Right atrium auricular region (tissue), 2 donors: ENCODE results near the gene FOXP1. TPM values are rescaled to one million over a fixed set of nuclear protein-coding genes. Genes with fewer than 3 reads are reported as not detected.
A peak's percentile ranks its signal among the peaks of the same experiment; 100 is the strongest.

Experiments used
- DNase-seq: peaks from one replicate; pipeline ENCODE4 v3.0.0-alpha.2; 2019; ENCODE audit warnings: low spot score
- H3K27ac ChIP-seq, 2 donors: fragments of 200-600 bp; sonication (generic); 1 replicate in 1 of 2; 2 replicates in 1 of 2; pipeline ENCODE4 v1.5.1; 2016 to 2019
- H3K27me3 ChIP-seq, 2 donors: fragments of 200-600 bp; sonication (generic); one replicate each; pipeline versions ENCODE4 v1.5.1 to v1.6.0; 2017 to 2019
- H3K36me3 ChIP-seq: fragments of 200-600 bp; sonication (generic); one replicate; pipeline ENCODE4 v1.5.1; 2016
- H3K4me1 ChIP-seq, 2 donors: fragments of 200-600 bp; sonication (generic); one replicate each; pipeline versions ENCODE4 v1.5.1 to v1.6.0; 2017 to 2019
- H3K4me3 ChIP-seq, 2 donors: fragments of 200-600 bp; sonication (generic); 1 replicate in 1 of 2; 2 replicates in 1 of 2; pipeline ENCODE4 v1.5.1; 2017 to 2019; ENCODE audit warnings: mild to moderate bottlenecking in 1 of 2, moderate library complexity in 1 of 2
- H3K9me3 ChIP-seq, 2 donors: fragments of 200-600 bp; sonication (generic); one replicate each; pipeline ENCODE4 v1.5.1; 2019
- total RNA-seq, 2 donors: library from RNA; depleted of rRNA; stranded (reverse); fragments of >200 nt; gene quantifications; one replicate each; pipeline ENCODE4 v1.1.0, GENCODE V29; 2016
- TF ChIP-seq, protein P1 (sequence below), 2 donors: fragments of 200-600 bp; sonication (generic); IDR thresholded peaks; one replicate each; pipeline ENCODE4 v1.5.1; 2019; ENCODE audit warnings: antibody characterized with exemption in 2 of 2

Gene FOXP1
- total RNA-seq, 2 donors from 2014 or later, result 39.2 to 59.0 TPM

DNA sequence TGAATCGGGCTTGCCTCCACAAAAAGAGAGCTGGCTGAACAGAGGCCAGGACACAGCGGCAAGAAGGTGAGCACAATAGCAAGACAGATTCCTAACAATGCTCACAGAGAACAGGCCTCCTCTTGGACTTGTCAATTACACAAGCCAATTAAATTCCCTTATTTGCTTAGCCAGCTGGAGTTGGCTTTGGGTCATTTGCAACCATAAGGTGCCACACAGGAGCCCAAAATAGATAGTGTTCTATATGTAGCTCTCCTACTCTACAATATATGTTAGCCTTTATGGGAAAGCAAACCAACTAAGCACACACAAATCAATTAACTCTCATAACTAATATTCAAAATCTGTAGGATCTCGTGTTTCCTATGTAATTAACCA, 335.6 kb downstream of the FOXP1 start:
- TF ChIP-seq, protein P1, sequence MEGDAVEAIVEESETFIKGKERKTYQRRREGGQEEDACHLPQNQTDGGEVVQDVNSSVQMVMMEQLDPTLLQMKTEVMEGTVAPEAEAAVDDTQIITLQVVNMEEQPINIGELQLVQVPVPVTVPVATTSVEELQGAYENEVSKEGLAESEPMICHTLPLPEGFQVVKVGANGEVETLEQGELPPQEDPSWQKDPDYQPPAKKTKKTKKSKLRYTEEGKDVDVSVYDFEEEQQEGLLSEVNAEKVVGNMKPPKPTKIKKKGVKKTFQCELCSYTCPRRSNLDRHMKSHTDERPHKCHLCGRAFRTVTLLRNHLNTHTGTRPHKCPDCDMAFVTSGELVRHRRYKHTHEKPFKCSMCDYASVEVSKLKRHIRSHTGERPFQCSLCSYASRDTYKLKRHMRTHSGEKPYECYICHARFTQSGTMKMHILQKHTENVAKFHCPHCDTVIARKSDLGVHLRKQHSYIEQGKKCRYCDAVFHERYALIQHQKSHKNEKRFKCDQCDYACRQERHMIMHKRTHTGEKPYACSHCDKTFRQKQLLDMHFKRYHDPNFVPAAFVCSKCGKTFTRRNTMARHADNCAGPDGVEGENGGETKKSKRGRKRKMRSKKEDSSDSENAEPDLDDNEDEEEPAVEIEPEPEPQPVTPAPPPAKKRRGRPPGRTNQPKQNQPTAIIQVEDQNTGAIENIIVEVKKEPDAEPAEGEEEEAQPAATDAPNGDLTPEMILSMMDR (IDR thresholded peaks at IDR 0.05), result no peak
- H3K27me3 ChIP-seq, result no peaks in the 10 kb centered on the region
- H3K4me1 ChIP-seq, result peaks cover 0 to 58% of the 10 kb centered on the region in 2 donors
- H3K36me3 ChIP-seq, result no peaks in the 10 kb centered on the region
- peak overlapping the region; percentile 44 to 86 for H3K27ac ChIP-seq
- no peaks in the 10 kb centered on the region for H3K9me3 ChIP-seq
- no peak overlapping the region for H3K4me3 ChIP-seq
- no peak for DNase-seq

DNA sequence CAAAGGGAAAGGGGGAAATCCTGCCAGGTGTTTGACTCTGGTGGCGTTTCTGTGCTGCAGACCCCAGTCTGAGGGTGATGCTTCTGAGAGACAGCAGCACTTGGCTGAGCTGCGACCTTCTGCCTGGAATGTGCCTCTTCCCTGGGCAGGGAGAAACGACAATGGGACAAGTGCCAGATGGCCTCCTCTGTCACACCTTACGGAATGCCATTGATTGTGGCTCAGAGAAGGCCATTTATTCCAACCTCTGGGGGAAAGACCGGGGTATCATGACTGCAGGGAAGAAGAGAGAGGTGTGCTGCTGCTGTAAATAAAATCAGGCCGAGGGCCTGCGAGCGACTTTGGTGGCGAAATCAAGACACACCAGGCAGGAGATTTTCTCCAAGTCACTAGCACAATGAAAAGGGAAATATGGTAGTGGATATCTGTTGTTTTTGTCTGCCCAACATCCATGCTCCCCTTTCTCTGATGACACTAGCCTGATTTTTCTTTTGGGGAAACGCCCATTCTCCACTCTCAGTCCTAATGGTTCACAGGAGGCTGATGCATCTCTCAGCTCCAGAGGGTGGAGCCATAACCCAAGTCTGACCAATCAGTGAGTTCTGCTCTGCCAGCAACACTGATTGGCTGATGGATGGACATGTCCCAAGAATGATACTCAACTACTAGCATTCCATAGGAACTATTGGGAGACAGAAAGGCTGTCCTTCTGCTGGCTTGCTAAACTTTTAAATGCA, 336.1 kb downstream of the FOXP1 start:
- DNase-seq, result no peak
- TF ChIP-seq, protein P1 (IDR thresholded peaks at IDR 0.05), result no peak
- Histone ChIP-seq H3K27ac (peak overlapping the region; percentile 44 to 86), H3K27me3 (no peaks in the 10 kb centered on the region), H3K36me3 (no peaks in the 10 kb centered on the region), H3K4me1 (peaks cover 0 to 55% of the 10 kb centered on the region in 2 donors), H3K4me3 (no peak overlapping the region), H3K9me3 (no peaks in the 10 kb centered on the region)

DNA sequence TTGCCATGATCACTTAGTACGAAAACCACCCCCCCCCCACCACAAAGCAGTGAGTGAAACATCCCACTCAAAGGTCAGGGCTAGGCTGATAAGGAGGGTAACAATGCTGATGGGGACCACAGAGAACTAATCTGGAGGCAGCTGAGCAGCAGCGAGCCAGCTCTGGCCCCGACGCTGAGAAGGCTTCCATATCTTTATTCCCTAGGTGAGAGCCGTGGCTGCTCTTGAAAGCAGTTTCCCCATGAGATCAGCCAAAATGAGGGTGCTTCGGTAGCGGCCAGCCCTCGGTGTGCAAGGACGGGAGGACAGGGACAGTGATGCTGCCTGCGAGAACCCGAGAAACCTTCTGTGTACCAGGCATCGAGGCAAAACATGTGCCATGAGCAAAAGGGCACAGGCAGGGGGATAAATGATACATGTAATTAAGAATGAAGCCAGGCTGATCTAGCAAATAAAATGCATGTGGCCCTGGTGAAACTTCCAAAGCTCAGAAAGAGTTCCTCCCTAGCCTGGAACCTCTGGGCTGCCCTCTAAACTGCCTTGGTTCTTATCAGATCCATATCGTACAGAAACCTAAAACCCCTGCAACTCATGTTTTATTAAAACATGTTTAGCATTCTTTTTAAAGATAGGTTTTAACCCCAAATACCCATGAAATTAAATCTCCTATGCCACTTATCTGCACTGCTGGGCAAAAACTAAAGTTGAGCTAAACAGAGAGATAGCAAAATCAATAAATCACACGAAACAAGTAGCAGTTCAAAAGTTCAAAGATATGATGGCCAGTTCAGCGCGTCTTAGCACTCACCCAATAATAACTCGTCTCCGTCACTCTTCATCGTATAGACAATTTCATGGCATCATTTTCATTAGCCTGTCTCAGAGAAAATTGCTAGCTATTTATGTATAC, 337.3 kb downstream of the FOXP1 start:
- TF ChIP-seq, protein P1 (IDR thresholded peaks at IDR 0.05), result no peak
- DNase-seq, result no peak
- Histone ChIP-seq H3K36me3 (no peaks in the 10 kb centered on the region), H3K9me3 (no peaks in the 10 kb centered on the region), H3K4me1 (peaks cover 0 to 55% of the 10 kb centered on the region in 2 donors), H3K4me3 (peak overlapping the region; percentile 1 to 17), H3K27me3 (no peaks in the 10 kb centered on the region), H3K27ac (peak overlapping the region; percentile 69 to 86)

DNA sequence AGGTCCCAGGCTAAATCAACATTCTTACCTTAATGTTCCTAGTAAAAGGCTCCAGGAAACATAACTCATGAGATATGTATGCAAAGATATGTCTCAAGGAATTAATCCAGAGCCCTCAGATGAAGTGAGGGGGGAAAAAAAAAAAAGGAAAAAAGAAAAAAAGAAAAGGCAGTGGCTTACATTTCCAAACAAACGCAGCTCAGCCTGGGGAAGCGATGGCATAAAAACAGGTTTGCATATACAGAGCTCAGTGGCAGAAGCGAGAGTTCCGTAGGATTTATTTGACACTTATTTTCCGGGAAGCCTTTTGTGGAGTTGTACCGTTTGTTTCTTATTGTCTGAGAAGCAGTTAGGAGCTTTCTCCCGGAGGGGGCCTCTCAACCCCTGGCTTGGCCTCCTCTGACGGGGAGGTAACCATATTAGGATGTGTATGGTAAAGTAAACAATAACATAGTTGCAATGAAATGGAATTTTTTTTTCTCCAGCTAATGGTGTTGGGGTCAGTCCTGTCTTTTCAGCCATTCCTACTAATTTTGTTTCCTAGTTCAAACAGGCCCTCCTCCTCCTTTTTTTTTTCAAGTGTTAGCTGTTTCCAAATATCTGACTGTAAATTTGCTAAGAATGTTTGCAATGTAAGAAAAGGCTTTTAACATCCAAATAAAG, 338.6 kb downstream of the FOXP1 start:
- peak overlapping the region; percentile 6 to 28 for H3K4me3 ChIP-seq
- H3K4me1 ChIP-seq, result peaks cover 0 to 61% of the 10 kb centered on the region in 2 donors
- no peak for DNase-seq
- peak overlapping the region; percentile 69 to 86 for H3K27ac ChIP-seq
- H3K27me3 ChIP-seq, result no peaks in the 10 kb centered on the region
- TF ChIP-seq, protein P1 (IDR thresholded peaks at IDR 0.05), result no peak
- H3K36me3 ChIP-seq, result no peaks in the 10 kb centered on the region
- H3K9me3 ChIP-seq, result no peaks in the 10 kb centered on the region

DNA sequence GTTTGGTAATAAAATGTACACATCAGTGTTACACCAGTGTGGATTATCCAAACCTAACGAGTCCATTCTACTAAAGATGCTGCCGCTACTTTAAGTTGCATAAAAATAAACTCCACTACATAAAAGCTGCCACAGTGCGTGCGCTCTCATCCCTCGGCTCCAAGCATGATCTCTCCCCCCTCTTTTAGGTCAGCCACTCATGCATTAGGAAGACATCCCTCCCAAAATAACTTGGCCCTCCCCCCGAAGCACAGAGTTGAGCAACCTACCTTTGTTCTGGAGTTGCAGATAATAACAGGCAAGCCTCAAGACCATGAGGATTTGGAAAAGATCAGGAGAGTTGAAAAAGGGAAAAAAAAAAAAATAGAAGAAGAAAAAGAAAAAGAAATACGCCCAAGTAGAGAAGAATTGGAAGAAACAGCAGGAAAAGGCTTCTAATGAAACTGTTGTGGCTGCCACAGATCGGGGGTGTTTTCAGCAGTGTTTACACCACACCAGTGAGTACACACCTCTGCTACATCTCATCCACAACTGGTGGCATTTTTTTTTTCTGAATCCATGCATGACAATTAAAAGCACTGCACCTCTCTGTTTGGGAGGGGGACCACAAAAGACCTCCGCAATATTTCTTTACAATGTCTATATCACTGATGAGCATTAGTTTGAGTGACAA, 339.2 kb downstream of the FOXP1 start:
- DNase-seq, result no peak
- Histone ChIP-seq H3K27me3 (no peaks in the 10 kb centered on the region), H3K27ac (peak overlapping the region; percentile 69 to 86), H3K4me3 (peak overlapping the region; percentile 6 to 28), H3K9me3 (no peaks in the 10 kb centered on the region), H3K4me1 (peaks cover 0 to 62% of the 10 kb centered on the region in 2 donors), H3K36me3 (no peaks in the 10 kb centered on the region)
- TF ChIP-seq, protein P1 (IDR thresholded peaks at IDR 0.05), result peak in 1 of 2 donors; percentile 12
